Stomach (tissue), 9 donors: ENCODE measurements around the gene DCHS2. TPM values are rescaled to one million over a fixed set of nuclear protein-coding genes. Genes with fewer than 3 reads are reported as not detected.

Experiments used
- DNase-seq, 2 donors: peaks; one replicate each; pipeline versions ENCODE4 v3.0.0 to v3.0.0-alpha.2; 2013 to 2019
- H3K27ac ChIP-seq, 5 donors: fragments of 200-600 bp in 4 of 5; sonication (generic) in 4 of 5; one replicate each; pipeline ENCODE4 v1.5.1; 2013 to 2019; ENCODE audit warnings: mild to moderate bottlenecking in 1 of 5, moderate library complexity in 1 of 5
- H3K27me3 ChIP-seq, 3 donors: fragments of 200-600 bp; sonication (generic); one replicate each; pipeline ENCODE4 v1.5.1; 2017 to 2019; ENCODE audit warnings: mixed run types in 1 of 3
- H3K36me3 ChIP-seq, 4 donors: fragments of 200-600 bp; sonication (generic); 1 replicate in 3 of 4; 2 replicates in 1 of 4; pipeline ENCODE4 v1.5.1; 2016 to 2019
- H3K4me1 ChIP-seq, 4 donors: fragments of 200-600 bp; sonication (generic); one replicate each; pipeline ENCODE4 v1.5.1; 2016 to 2019
- H3K4me3 ChIP-seq, 4 donors: fragments of 200-600 bp; sonication (generic) in 3 of 4; one replicate each; pipeline ENCODE4 v1.5.1; 2016 to 2019; ENCODE audit warnings: mild to moderate bottlenecking in 1 of 4
- H3K9me3 ChIP-seq, 4 donors: fragments of 200-600 bp; sonication (generic); one replicate each; pipeline ENCODE4 v1.5.1; 2016 to 2019
- CTCF ChIP-seq, 7 experiments: fragments of 450-650 bp in 4 of 7; fragments of 200-600 bp in 3 of 7; sonication (generic) in 3 of 7; IDR thresholded peaks; one replicate each; pipeline ENCODE4 v1.5.1; 2016 to 2019; ENCODE audit warnings: antibody characterized with exemption in 7 of 7, control low read depth in 2 of 7, mild to moderate bottlenecking in 1 of 7
- EP300 ChIP-seq: sonication (generic); formaldehyde crosslinking; IDR thresholded peaks from one replicate; pipeline ENCODE4 v1.6.1; 2017; ENCODE audit warnings: antibody characterized with exemption
- POLR2A ChIP-seq, 4 donors: fragments of 450-650 bp; IDR thresholded peaks; one replicate each; pipeline ENCODE4 v1.6.1; 2016; ENCODE audit warnings: antibody characterized with exemption in 4 of 4, control low read depth in 2 of 4, mild to moderate bottlenecking in 1 of 4, moderate library complexity in 1 of 4
- POLR2AphosphoS5 ChIP-seq, 3 donors: sonication (generic); formaldehyde crosslinking; IDR thresholded peaks; one replicate each; pipeline ENCODE4 v1.6.1; 2016; ENCODE audit warnings: antibody characterized with exemption in 3 of 3
- WGBS, 5 donors: extraction: QIAGEN DNeasy Blood & Tissue Kit in 3 of 5; methylation state at CpG; one replicate each; pipeline versions ENCODE4 v1.1.5 to v1.1.7; 2013 to 2018; 5-methylcytosine and 5-hydroxymethylcytosine counted together
- intact Hi-C: fragments of 100-400 bp; cut with DNase I; formaldehyde crosslinking; loops from one replicate; pipeline ENCODE4 v1.15.1; 2023; ENCODE audit warnings: low total_unique reads
- polyA plus RNA-seq, 3 donors: library from polyadenylated mRNA; stranded (reverse); fragments of 200-250 nt; gene quantifications; one replicate each; pipeline ENCODE4 v1.2.3, GENCODE V29; 2013
- total RNA-seq, 5 donors: library from RNA; depleted of rRNA; stranded (reverse); fragments of >200 nt; gene quantifications; one replicate each; pipeline versions ENCODE4 v1.1.0 to v1.2.3, GENCODE V29; 2014 to 2016
- donor health status: healthy with polysubstance abuse.
- donor health status: Bipolar disorder and iron deficiency.
- donor health status: healthy.

DCHS2 gene
- total and polyA plus RNA-seq, 8 donors = 0.30 to 9.7 (median 1.5) TPM; not detected in 2

- 63 to 73% (median 69%) methylated on average over 10 of the region's 10 CpGs for WGBS, 5 donors
- no peaks in the 10 kb centered on the region for H3K36me3 ChIP-seq
- H3K4me3 ChIP-seq = peak overlapping the region; percentile 10 to 33 (median 24)
- peak in 1 of 2 donors; percentile 78 for DNase-seq
- no peaks in the 10 kb centered on the region for H3K4me1 ChIP-seq
- TF ChIP-seq CTCF (IDR thresholded peaks at IDR 0.05) (peak in 4 of 7 experiments; percentile 15 to 47 (median 34)), POLR2A (IDR thresholded peaks at IDR 0.05) (no peak), POLR2AphosphoS5 (IDR thresholded peaks at IDR 0.05) (no peak)
- intact Hi-C loops = loop anchor here (5.0 kb wide), 1 partner anchor 108 kb away; no protein-coding TSS in a partner anchor
- H3K9me3 ChIP-seq = no peaks in the 10 kb centered on the region
- peak overlapping the region in 1 of 5 donors; percentile 47 for H3K27ac ChIP-seq
- no peaks in the 10 kb centered on the region for H3K27me3 ChIP-seq
Measured at GRCh38 chr4:154399259-154399974, 92.2 kb downstream of the DCHS2 start.

GRCh38 chr4:154390324-154390723 is 101.3 kb downstream of the DCHS2 start:
- TF ChIP-seq POLR2AphosphoS5 (IDR thresholded peaks at IDR 0.05) (no peak), EP300 (no peak), CTCF (IDR thresholded peaks at IDR 0.05) (no peak), POLR2A (IDR thresholded peaks at IDR 0.05) (no peak)
- H3K27me3 ChIP-seq = no peaks in the 10 kb centered on the region
- 82 to 88% (median 85%) methylated on average over 3 of the region's 3 CpGs for WGBS, 5 donors
- no peak overlapping the region for H3K27ac ChIP-seq
- no peak for DNase-seq
- no peaks in the 10 kb centered on the region for H3K36me3 ChIP-seq
- no peaks in the 10 kb centered on the region for H3K4me1 ChIP-seq
- intact Hi-C loops = no loop called here
- H3K9me3 ChIP-seq = no peaks in the 10 kb centered on the region
- no peak overlapping the region for H3K4me3 ChIP-seq

- TF ChIP-seq POLR2AphosphoS5 (IDR thresholded peaks at IDR 0.05) = no peak
- TF ChIP-seq EP300 = no peak
- no peak for TF ChIP-seq POLR2A (IDR thresholded peaks at IDR 0.05)
- TF ChIP-seq CTCF (IDR thresholded peaks at IDR 0.05) = no peak
- Histone ChIP-seq H3K4me3 (no peak overlapping the region), H3K27ac (no peak overlapping the region), H3K9me3 (no peaks in the 10 kb centered on the region), H3K36me3 (no peaks in the 10 kb centered on the region), H3K4me1 (no peaks in the 10 kb centered on the region), H3K27me3 (no peaks in the 10 kb centered on the region)
- intact Hi-C loops = no loop called here
- no peak for DNase-seq
Measured at GRCh38 chr4:154389148-154389547, 102.5 kb downstream of the DCHS2 start.

- Histone ChIP-seq H3K36me3 (no peaks in the 10 kb centered on the region), H3K9me3 (no peaks in the 10 kb centered on the region), H3K4me1 (no peaks in the 10 kb centered on the region), H3K27me3 (no peaks in the 10 kb centered on the region), H3K27ac (no peak overlapping the region), H3K4me3 (no peak overlapping the region)
- 59 to 83% (median 76%) methylated on average over 4 of the region's 4 CpGs for WGBS, 5 donors
- intact Hi-C loops = no loop called here
- no peak for DNase-seq
- no peak for TF ChIP-seq CTCF (IDR thresholded peaks at IDR 0.05)
- TF ChIP-seq POLR2AphosphoS5 (IDR thresholded peaks at IDR 0.05) = no peak
- no peak for TF ChIP-seq POLR2A (IDR thresholded peaks at IDR 0.05)
- no peak for TF ChIP-seq EP300
Measured at GRCh38 chr4:154384012-154384411, 107.6 kb downstream of the DCHS2 start.
